ENCODE results near the gene DGKI.

DGKI gene

DNA sequence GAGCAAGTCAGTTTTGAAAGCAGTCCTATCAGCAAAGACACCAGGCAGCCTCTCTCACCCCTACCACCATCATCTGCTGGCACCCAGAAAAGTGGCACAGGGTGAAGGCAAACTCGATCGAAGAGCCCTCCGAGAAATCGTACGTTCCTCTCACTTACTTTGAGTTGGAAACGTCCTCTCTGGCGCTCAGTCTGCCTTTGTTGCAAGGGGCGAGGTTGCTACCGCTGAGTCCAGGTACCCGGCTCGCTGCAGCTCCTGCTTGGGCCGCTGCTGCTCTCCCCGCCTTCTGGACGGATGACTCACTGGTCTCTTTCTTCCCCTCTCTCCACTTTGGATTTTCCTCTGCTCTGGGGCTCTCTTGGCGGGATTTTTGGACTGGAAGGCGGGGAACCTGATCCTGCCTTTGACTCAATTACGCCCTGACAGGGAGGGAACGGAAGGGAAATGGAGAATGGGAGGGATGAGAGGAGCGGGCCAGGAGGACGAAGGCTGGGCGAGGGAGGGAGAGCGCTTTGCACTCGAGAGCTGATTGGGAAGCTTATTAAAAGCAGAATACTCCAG, 503.4 kb downstream of the DGKI start, which contains the start of gene PTN:
PTN (minus strand) TSS at position 453 of the 561 bp plus-strand sequence. CDS start 88,760 bp downstream, outside the sequence.
- DNase-seq (ENCODE audit: low read depth): no peak

DNA sequence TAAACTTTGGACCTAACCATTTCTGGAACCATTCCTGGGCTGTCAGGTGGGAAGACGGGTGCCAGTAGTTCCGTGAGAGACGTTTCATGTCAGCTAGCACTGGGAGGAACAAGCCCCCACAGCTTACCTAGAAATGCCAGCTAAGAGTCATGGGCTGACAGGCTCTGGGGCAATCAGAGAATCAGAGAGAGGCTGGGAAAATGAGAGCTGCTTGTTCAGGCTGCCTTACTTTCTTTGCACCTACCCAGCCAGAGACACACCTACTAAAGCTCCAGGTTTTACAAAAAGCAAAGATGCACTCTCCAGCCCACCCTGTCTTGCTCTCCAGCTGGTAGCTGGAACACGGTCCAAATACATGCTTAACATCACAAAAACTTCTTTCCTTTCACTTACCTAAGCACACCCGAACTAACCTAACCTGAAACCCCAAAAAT, 503.9 kb downstream of the DGKI start:
- DNase-seq (ENCODE audit: low read depth): no peak

DNA sequence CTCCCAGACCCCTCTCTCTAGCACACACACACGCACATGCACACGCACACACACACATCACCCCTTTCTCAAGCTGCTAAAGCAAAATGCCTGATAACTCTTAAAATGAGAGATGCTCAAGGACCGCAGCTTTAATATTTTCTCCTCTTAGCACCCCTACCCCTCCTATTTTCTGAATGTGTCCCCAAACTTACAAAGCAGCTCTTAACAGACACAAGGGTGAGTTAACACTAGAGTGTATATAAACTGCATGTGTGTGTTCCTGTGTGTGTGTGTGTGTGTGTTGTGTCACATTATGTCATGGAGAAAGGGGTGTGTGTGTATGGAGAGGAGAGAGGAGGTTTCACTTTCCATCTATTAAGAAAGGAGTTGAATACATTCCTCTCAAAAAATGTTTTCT, 504.5 kb downstream of the DGKI start:
- no peak for DNase-seq (ENCODE audit: low read depth)

DNA sequence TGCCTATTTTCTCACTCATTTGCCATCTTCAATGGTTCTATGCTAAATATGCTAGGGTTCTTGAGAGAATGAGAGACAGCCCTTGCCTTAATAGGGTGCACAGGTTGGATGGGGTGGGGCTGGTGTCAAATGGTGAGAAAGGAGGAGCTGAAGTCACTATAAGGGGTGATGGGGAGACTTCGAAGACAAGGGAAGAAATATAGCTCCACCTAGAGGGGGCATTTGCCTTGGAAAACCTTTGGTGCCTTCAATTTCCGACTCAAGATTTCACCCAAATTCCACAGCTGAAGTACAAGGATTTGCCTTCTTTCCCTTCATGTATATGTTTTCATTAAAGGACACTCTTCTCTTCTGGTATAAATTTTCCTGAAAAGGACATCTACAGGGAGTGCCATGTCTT, 508.9 kb downstream of the DGKI start:
- DNase-seq (ENCODE audit: low read depth): no peak

DNA sequence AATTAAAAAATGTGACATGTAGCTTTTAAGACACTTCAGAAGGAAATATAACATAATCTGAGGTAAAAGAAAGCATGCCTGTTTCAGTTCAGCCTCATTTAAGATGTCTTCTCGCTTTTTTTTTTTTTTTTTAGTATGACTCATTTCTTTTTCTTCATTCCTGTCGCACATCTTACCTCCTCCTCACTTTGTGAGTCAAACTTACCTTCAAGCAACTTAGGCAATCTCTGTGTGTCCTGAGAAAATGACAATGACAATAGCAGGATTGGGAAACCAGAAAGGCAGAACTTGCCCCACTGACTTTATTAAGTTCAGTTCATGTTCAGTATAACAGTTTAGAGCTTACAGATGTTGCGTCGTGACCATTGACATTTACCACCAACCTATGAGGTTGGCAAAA, 511.0 kb downstream of the DGKI start:
- no peak for DNase-seq (ENCODE audit: low read depth)

DNA sequence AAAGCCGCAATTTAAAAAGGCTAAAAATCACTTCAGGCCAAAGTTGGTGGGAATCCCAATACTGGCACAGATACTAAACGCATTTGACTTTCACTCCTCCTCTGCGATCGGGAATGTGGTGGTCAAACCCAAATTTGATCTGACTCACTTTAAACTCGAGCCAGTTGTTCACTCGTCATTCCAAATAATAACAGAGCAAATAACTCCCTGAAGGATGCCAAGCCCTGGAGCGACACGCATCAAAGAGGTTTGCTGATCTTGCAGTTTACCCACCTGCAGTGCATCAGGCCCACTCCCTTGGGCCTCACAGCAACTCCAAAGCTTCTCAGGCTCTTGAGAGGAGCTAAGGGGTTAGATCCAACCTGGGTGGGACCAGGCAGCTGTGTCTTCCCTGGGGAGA, 515.4 kb downstream of the DGKI start:
- no peak for DNase-seq (ENCODE audit: low read depth)

All from activated T-cell treated with anti-CD3 and anti-CD28 coated beads for 48 hours (primary cell).